ENCODE results near the gene USP5. TPM values are rescaled to one million over a fixed set of nuclear protein-coding genes. Genes with fewer than 3 reads are reported as not detected.

The USP5 gene
- polyA plus RNA-seq, 1 of the 3 experiments (the other 2 are of a cell fraction), result 97.2 TPM

DNA sequence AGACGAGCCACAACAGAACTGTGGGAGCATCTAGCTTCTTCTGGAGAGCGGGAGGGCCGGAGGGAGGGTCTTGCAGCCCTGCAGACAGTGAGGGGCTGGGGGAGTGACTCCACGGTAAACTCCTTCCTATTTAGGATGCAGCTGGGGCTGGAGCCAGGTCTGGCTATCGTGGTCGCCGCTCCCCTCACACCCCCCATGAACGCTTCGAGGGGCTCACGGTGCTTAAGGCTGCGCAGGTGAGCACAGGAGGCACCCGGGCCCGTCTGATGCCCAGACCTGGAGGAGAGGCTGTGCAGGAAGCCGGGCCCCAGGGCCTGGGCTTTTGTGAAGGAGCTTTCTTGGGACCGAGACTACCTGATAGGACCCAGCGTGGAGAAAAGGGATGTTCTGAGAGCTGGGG, 15.1 kb upstream of the USP5 start (continued):
- TF ChIP-seq, protein P1, sequence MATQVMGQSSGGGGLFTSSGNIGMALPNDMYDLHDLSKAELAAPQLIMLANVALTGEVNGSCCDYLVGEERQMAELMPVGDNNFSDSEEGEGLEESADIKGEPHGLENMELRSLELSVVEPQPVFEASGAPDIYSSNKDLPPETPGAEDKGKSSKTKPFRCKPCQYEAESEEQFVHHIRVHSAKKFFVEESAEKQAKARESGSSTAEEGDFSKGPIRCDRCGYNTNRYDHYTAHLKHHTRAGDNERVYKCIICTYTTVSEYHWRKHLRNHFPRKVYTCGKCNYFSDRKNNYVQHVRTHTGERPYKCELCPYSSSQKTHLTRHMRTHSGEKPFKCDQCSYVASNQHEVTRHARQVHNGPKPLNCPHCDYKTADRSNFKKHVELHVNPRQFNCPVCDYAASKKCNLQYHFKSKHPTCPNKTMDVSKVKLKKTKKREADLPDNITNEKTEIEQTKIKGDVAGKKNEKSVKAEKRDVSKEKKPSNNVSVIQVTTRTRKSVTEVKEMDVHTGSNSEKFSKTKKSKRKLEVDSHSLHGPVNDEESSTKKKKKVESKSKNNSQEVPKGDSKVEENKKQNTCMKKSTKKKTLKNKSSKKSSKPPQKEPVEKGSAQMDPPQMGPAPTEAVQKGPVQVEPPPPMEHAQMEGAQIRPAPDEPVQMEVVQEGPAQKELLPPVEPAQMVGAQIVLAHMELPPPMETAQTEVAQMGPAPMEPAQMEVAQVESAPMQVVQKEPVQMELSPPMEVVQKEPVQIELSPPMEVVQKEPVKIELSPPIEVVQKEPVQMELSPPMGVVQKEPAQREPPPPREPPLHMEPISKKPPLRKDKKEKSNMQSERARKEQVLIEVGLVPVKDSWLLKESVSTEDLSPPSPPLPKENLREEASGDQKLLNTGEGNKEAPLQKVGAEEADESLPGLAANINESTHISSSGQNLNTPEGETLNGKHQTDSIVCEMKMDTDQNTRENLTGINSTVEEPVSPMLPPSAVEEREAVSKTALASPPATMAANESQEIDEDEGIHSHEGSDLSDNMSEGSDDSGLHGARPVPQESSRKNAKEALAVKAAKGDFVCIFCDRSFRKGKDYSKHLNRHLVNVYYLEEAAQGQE (IDR thresholded peaks at IDR 0.05; ENCODE audit: low read depth, low read length), result no peak
- TF ChIP-seq RXRA (IDR thresholded peaks at IDR 0.05; ENCODE audit: borderline replicate concordance, low read depth) (no peak), FOXM1 (IDR thresholded peaks at IDR 0.05; ENCODE audit: low read depth) (no peak), JUND (IDR thresholded peaks at IDR 0.05) (no peak), FOXJ3 (CRISPR knock-in tag; IDR thresholded peaks at IDR 0.05) (no peak), TCF12 (IDR thresholded peaks at IDR 0.05) (no peak), SIN3A (IDR thresholded peaks at IDR 0.05; ENCODE audit: borderline replicate concordance, low read depth, low read length) (no peak), ELF1 (IDR thresholded peaks at IDR 0.05) (no peak), TEAD4 (IDR thresholded peaks at IDR 0.05; ENCODE audit: borderline replicate concordance, insufficient read depth) (no peak)
- TF ChIP-seq, protein P2, sequence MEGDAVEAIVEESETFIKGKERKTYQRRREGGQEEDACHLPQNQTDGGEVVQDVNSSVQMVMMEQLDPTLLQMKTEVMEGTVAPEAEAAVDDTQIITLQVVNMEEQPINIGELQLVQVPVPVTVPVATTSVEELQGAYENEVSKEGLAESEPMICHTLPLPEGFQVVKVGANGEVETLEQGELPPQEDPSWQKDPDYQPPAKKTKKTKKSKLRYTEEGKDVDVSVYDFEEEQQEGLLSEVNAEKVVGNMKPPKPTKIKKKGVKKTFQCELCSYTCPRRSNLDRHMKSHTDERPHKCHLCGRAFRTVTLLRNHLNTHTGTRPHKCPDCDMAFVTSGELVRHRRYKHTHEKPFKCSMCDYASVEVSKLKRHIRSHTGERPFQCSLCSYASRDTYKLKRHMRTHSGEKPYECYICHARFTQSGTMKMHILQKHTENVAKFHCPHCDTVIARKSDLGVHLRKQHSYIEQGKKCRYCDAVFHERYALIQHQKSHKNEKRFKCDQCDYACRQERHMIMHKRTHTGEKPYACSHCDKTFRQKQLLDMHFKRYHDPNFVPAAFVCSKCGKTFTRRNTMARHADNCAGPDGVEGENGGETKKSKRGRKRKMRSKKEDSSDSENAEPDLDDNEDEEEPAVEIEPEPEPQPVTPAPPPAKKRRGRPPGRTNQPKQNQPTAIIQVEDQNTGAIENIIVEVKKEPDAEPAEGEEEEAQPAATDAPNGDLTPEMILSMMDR (IDR thresholded peaks at IDR 0.05), result no peak

DNA sequence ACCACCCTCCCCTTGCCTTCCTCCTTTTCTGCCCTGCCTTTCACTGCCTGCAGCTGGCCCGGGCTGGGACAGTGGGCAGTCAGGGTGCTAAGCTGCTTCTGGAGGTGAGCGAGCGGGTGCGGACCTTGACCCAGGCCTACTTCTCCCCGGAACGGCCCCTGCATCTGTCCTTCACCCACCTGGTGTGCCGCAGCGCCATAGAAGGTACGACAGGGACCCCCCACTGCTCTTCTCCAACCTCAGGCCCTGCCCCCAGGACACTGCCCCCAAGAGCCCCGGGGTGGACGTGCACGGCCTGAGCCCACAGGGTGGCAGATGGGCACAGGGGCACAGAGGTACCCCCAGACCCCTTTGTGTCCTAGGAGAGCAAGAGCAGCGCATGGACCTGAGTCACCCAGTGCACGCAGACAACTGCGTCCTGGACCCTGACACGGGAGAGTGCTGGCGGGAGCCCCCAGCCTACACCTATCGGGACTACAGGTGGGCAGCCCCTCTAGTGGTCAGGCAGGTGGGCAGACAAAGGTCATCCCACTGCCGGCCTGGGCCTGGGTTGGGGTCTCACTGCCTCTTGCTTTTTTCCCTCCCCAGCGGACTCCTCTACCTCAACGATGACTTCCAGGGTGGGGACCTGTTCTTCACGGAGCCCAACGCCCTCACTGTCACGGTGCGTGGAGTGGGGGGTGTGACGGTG, 14.4 kb upstream of the USP5 start:
- H3K9ac ChIP-seq, result no peak overlapping the region
- no peak overlapping the region for H3K27ac ChIP-seq (ENCODE audit: low read depth in 2 of 2, low read length in 1 of 2)
- H3K4me1 ChIP-seq (ENCODE audit: control insufficient read depth in 1 of 2, insufficient read depth in 2 of 2, low read depth in 1 of 2, low read length in 1 of 2), result no peaks in the 10 kb centered on the region
- 96% methylated on average over 8 of the region's 26 CpGs for WGBS (ENCODE audit: low lambda C conversion rate)
- no peak overlapping the region for H3K4me3 ChIP-seq (ENCODE audit: low read depth in 2 of 2, low read length in 1 of 2)
- TF ChIP-seq GATA2 (CRISPR knock-in tag; IDR thresholded peaks at IDR 0.05), result no peak
- TF ChIP-seq ELF1 (IDR thresholded peaks at IDR 0.05), result no peak
- no peaks in the 10 kb centered on the region for H3F3A ChIP-seq (replicated peaks; ENCODE audit: insufficient read depth)
- H3K9me2 ChIP-seq, result no peaks in the 10 kb centered on the region
- no peak overlapping the region for H3K4me2 ChIP-seq
- peaks cover 34 to 63% of the 10 kb centered on the region in 2 experiments for H3K36me3 ChIP-seq (replicated peaks in 1 of 2; ENCODE audit: control insufficient read depth in 1 of 2, insufficient read depth in 2 of 2, low read length in 1 of 2)
- H2AFZ ChIP-seq (ENCODE audit: low read depth), result no peak overlapping the region
- no peak for DNase-seq
- POLR2A ChIA-PET, result no interaction called here
- 0 out of 2 replicates have a peak, but pooled peaks cover 8% of the 10 kb centered on the region for H4K20me1 ChIP-seq (ENCODE audit: insufficient read depth)
- CTCF ChIA-PET, result interaction anchor here (1.5 to 14.1 kb wide), 6 partner anchors 10 to 85 kb away, joined by 4 to 225 read pairs (median 36); partner anchors contain the start of genes CDCA3, GNB3, GPR162 and MLF2
- no peaks in the 10 kb centered on the region for H3K79me2 ChIP-seq (ENCODE audit: insufficient read depth)
- no peaks in the 10 kb centered on the region for H3K27me3 ChIP-seq (ENCODE audit: insufficient read depth)
- H3K9me3 ChIP-seq, result no peaks in the 10 kb centered on the region
